GM18907 (cell line): ENCODE measurements around the gene GPR155.

Experiments used
- ATAC-seq: cut with Tn5 transposase; IDR thresholded peaks from one replicate; pipeline ENCODE4 v1.9.1; 2021; ENCODE audit warnings: mild to moderate bottlenecking, moderate library complexity; ENCODE audit not compliant: unreplicated experiment

The GPR155 gene

DNA sequence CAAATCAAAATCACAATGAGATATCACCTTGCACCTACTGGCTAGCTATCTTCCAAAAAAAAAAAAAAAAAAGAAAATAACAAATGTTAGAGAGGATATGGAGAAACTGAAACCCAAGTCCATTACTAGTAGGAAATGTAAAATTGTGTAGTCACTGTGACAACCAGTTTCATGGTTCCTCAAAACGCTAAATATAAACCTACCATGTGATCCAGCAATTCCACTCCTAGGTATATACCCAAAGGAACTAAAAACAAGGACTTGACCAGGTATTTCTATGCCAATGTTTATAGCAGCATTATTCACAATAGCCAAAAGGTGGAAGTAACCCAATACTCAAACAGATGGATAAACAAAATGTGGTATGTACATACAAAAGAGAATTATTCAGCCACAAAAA is 103.0 kb downstream of the GPR155 start:
- no peak for ATAC-seq
